HepG2 (cell line): ENCODE measurements around the gene PSMB11. TPM values are rescaled to one million over a fixed set of nuclear protein-coding genes. Genes with fewer than 3 reads are reported as not detected.

Experiments used
- FOXA3 ChIP-seq: IDR thresholded peaks from 2 replicates; pipeline ENCODE4 v1.6.1; 2016; ENCODE audit warnings: missing genetic modification reagents, missing compliant biosample characterization
- HHEX ChIP-seq: IDR thresholded peaks from 2 replicates; pipeline ENCODE4 v1.6.1; 2016; ENCODE audit warnings: control low read depth
- HNRNPK ChIP-seq: fragments of 200-400 bp; formaldehyde crosslinking; IDR thresholded peaks from 2 replicates; pipeline ENCODE4 v1.6.1; 2018; ENCODE audit warnings: low read length, low read depth, moderate library complexity, mild to moderate bottlenecking; ENCODE audit not compliant: poor library complexity, severe bottlenecking
- KLF6 ChIP-seq: IDR thresholded peaks from 2 replicates; pipeline ENCODE4 v1.8.0; 2016; ENCODE audit warnings: missing biosample characterization, missing genetic modification reagents
- MIXL1 ChIP-seq: IDR thresholded peaks from 2 replicates; pipeline ENCODE4 v1.6.1; 2016
- NR0B2 ChIP-seq: sonication (generic); formaldehyde crosslinking; IDR thresholded peaks from 2 replicates; pipeline ENCODE4 v1.4.0; 2020; ENCODE audit warnings: mild to moderate bottlenecking, missing genetic modification reagents
- PBX2 ChIP-seq: IDR thresholded peaks from 2 replicates; pipeline ENCODE4 v1.6.1; 2016; ENCODE audit warnings: control low read depth
- PHB2 ChIP-seq: fragments of 450-650 bp; IDR thresholded peaks from 2 replicates; pipeline ENCODE4 v1.6.1; 2018; ENCODE audit not compliant: partially characterized antibody
- PITX1 ChIP-seq: sonication (generic); formaldehyde crosslinking; IDR thresholded peaks from 2 replicates; pipeline ENCODE4 v1.5.1; 2020; ENCODE audit warnings: mild to moderate bottlenecking, missing genetic modification reagents
- POLR2G ChIP-seq: fragments of 200-400 bp; formaldehyde crosslinking; IDR thresholded peaks from 2 replicates; pipeline ENCODE4 v1.6.1; 2018; ENCODE audit warnings: mild to moderate bottlenecking, low read depth, low read length, moderate library complexity
- RBFOX2 ChIP-seq: fragments of 200-400 bp; formaldehyde crosslinking; IDR thresholded peaks from 2 replicates; pipeline ENCODE4 v1.6.1; 2017; ENCODE audit warnings: low read depth, mild to moderate bottlenecking, low read length
- SOX6 ChIP-seq, 2 experiments: fragments of 450-650 bp in 1 of 2; sonication (generic) in 1 of 2; formaldehyde crosslinking in 1 of 2; IDR thresholded peaks; 2 replicates each; pipeline versions ENCODE4 v1.4.0 to v1.6.1; 2017 to 2020; ENCODE audit warnings: antibody characterized with exemption in 1 of 2, mild to moderate bottlenecking in 1 of 2, missing genetic modification reagents in 1 of 2
- SP1 ChIP-seq, 2 experiments: fragments of 450-650 bp in 1 of 2; sonication (generic) in 1 of 2; formaldehyde crosslinking in 1 of 2; IDR thresholded peaks; 2 replicates each; pipeline versions ENCODE4 v1.4.0 to v1.6.1; 2016 to 2020; ENCODE audit warnings: missing genetic modification reagents in 1 of 2
- SPEN ChIP-seq: sonication (generic); formaldehyde crosslinking; IDR thresholded peaks from 2 replicates; pipeline ENCODE4 v1.5.1; 2020; ENCODE audit warnings: low read depth, mild to moderate bottlenecking, missing genetic modification reagents
- ZFP90 ChIP-seq: sonication (generic); formaldehyde crosslinking; IDR thresholded peaks from 2 replicates; pipeline ENCODE4 v1.8.0; 2022; ENCODE audit warnings: missing genetic modification reagents, mild to moderate bottlenecking, inconsistent platforms, borderline replicate concordance
- ZNF318 ChIP-seq: sonication (generic); formaldehyde crosslinking; IDR thresholded peaks from 2 replicates; pipeline ENCODE4 v1.4.0; 2020; ENCODE audit warnings: mild to moderate bottlenecking, missing genetic modification reagents
- ZNF460 ChIP-seq: sonication (generic); formaldehyde crosslinking; IDR thresholded peaks from 2 replicates; pipeline ENCODE4 v1.5.1; 2020; ENCODE audit warnings: missing genetic modification reagents, mild to moderate bottlenecking, borderline replicate concordance
- ZNF580 ChIP-seq: IDR thresholded peaks from 2 replicates; pipeline ENCODE4 v1.6.1; 2016; ENCODE audit warnings: low read depth, borderline replicate concordance
- ZNF780A ChIP-seq: sonication (generic); formaldehyde crosslinking; IDR thresholded peaks from 2 replicates; pipeline ENCODE4 v1.8.0; 2022; ENCODE audit warnings: mild to moderate bottlenecking, missing genetic modification reagents, moderate library complexity
- polyA plus RNA-seq, 8 experiments: library from polyadenylated mRNA; depleted of rRNA in 3 of 8; stranded (reverse) in 7 of 8; unstranded in 1 of 8; fragments of >200 nt; fragmentation: Illumina TruSeq in 4 of 8; extraction: Trizol in 4 of 8; gene quantifications; 2 replicates each; pipeline versions ENCODE4 v1.2.1 to v1.2.3, GENCODE V29; 2011 to 2016; ENCODE audit warnings: low read depth in 4 of 8, missing spikeins in 1 of 8, mixed read lengths in 1 of 8; ENCODE audit not compliant: insufficient read depth in 1 of 8
- total RNA-seq, 5 experiments: library from RNA; depleted of rRNA; stranded (reverse); fragments of >200 nt; fragmentation: Illumina TruSeq; extraction: Trizol; gene quantifications; 2 replicates each; pipeline ENCODE4 v1.2.3, GENCODE V29; 2016; ENCODE audit warnings: low read depth in 1 of 5

PSMB11 gene
- total and polyA plus RNA-seq, 2 of the 13 experiments (the other 11 are each of a cell fraction or from before 2014, with no cell fraction given) = not detected

GRCh38 chr14:23021434-23021833 lies 20.6 kb upstream of the PSMB11 start (continued):
- peak; percentile 9 for TF ChIP-seq HNRNPK
- no peak for TF ChIP-seq PBX2 (CRISPR knock-in tag)
- TF ChIP-seq SOX6 (IDR thresholded peaks at IDR 0.05) = 0 out of 2 replicates have a peak, but pooled peaks have one; percentile 12
- no peak for TF ChIP-seq SOX6 (CRISPR knock-in tag; IDR thresholded peaks at IDR 0.05)
- 0 out of 2 replicates have a peak, but pooled peaks have one; percentile 12 for TF ChIP-seq NR0B2 (CRISPR knock-in tag)
- TF ChIP-seq ZFP90 = no peak
- no peak for TF ChIP-seq PHB2
- TF ChIP-seq ZNF580 = no peak
- TF ChIP-seq RBFOX2 = 0 out of 2 replicates have a peak, but pooled peaks have one; percentile 21
- peak; percentile 15 for TF ChIP-seq POLR2G
- no peak for TF ChIP-seq FOXA3 (CRISPR knock-in tag)
- no peak for TF ChIP-seq ZNF318 (CRISPR knock-in tag)
- TF ChIP-seq MIXL1 (CRISPR knock-in tag) = no peak
- TF ChIP-seq SP1 (IDR thresholded peaks at IDR 0.05) = no peak
- no peak for TF ChIP-seq SP1 (CRISPR knock-in tag; IDR thresholded peaks at IDR 0.05)
- TF ChIP-seq HHEX = no peak; the same call in 1 of the 2 replicates
- no peak for TF ChIP-seq KLF6 (CRISPR knock-in tag)
- TF ChIP-seq ZNF460 (CRISPR knock-in tag) = no peak
- TF ChIP-seq SPEN (CRISPR knock-in tag) = no peak
- 0 out of 2 replicates have a peak, but pooled peaks have one; percentile 51 for TF ChIP-seq PITX1
- no peak for TF ChIP-seq ZNF780A (CRISPR knock-in tag)
